B cell (primary cell): ENCODE results near the gene LARGE1. TPM values are rescaled to one million over a fixed set of nuclear protein-coding genes. Genes with fewer than 3 reads are reported as not detected.

Experiments used
- ATAC-seq: fragments of 200-7000 bp; cut with Tn5 transposase; one replicate; pipeline ENCODE4 v1.10.0; 2021; ENCODE audit warnings: low read depth, mild to moderate bottlenecking, moderate number of reproducible peaks, moderate library complexity
- CTCF ChIA-PET: fragments of 350-600 bp; sonication (Branson Sonifier 250); formaldehyde crosslinking; loops from one replicate; lab custom pipeline; 2021; ENCODE audit warnings: antibody characterized with exemption, inconsistent platforms; lab: Charles Lee
- POLR2A ChIA-PET: fragments of 350-600 bp; sonication (Branson Sonifier 250); formaldehyde crosslinking; loops from one replicate; lab custom pipeline; 2021; ENCODE audit warnings: antibody characterized with exemption; lab: Charles Lee
- DNase-seq: peaks from one replicate; pipeline ENCODE4 v3.0.0; 2013
- H2AFZ ChIP-seq: 2 replicates; pipeline ENCODE4 v1.6.1; 2012; ENCODE audit warnings: mild to moderate bottlenecking, low read depth, low read length; ENCODE audit not compliant: insufficient read depth, poor library complexity, severe bottlenecking
- H3K27ac ChIP-seq, 2 donors: 1 replicate in 1 of 2; 2 replicates in 1 of 2; pipeline ENCODE4 v1.5.1; 2012 to 2013; ENCODE audit warnings: low read length in 2 of 2, mild to moderate bottlenecking in 2 of 2, moderate library complexity in 1 of 2
- H3K27me3 ChIP-seq, 4 experiments: fragments of 200-600 bp in 1 of 4; sonication (generic) in 1 of 4; replicated peaks in 1 of 4; 1 replicate in 2 of 4; 2 replicates in 2 of 4; pipeline versions ENCODE4 v1.6.1 to v1.7.0; 2013 to 2016; ENCODE audit warnings: low read length in 3 of 4, mild to moderate bottlenecking in 2 of 4, mixed read lengths in 1 of 4, moderate library complexity in 1 of 4; ENCODE audit not compliant: insufficient read depth in 4 of 4, control insufficient read depth in 3 of 4; ENCODE audit errors: control extremely low read depth in 1 of 4
- H3K36me3 ChIP-seq, 2 experiments: replicated peaks in 1 of 2; 1 replicate in 1 of 2; 2 replicates in 1 of 2; pipeline versions ENCODE4 v1.6.1 to v1.7.1; 2013; ENCODE audit warnings: low read length in 1 of 2; ENCODE audit not compliant: insufficient read depth in 2 of 2, control insufficient read depth in 1 of 2; ENCODE audit errors: control extremely low read depth in 1 of 2, extremely low read depth in 1 of 2
- H3K4me1 ChIP-seq, 2 donors: fragments of 200-600 bp in 1 of 2; sonication (generic) in 1 of 2; 1 replicate in 1 of 2; 2 replicates in 1 of 2; pipeline versions ENCODE4 v1.5.1 to v1.6.1; 2013 to 2017; ENCODE audit warnings: low read length in 2 of 2; ENCODE audit not compliant: control insufficient read depth in 2 of 2, insufficient read depth in 2 of 2
- H3K4me2 ChIP-seq: replicated peaks from 2 replicates; pipeline ENCODE3; 2012; ENCODE audit warnings: mild to moderate bottlenecking, low read depth, low read length; ENCODE audit not compliant: poor library complexity, severe bottlenecking
- H3K4me3 ChIP-seq, 5 experiments: fragments of 200-600 bp in 1 of 5; sonication (generic) in 1 of 5; 1 replicate in 3 of 5; 2 replicates in 2 of 5; pipeline versions ENCODE4 v1.5.1 to v1.7.0; 2011 to 2016; ENCODE audit warnings: low read length in 4 of 5, mild to moderate bottlenecking in 4 of 5, low read depth in 2 of 5, control low read depth in 1 of 5, moderate library complexity in 1 of 5; ENCODE audit not compliant: insufficient read depth in 1 of 5; ENCODE audit errors: control extremely low read depth in 1 of 5, extremely low read depth in 1 of 5
- H3K79me2 ChIP-seq: fragments of 200-600 bp; sonication (generic); one replicate; pipeline ENCODE4 v1.6.0; 2016; ENCODE audit warnings: low read length; ENCODE audit not compliant: control insufficient read depth, insufficient read depth
- H3K9ac ChIP-seq: fragments of 200-600 bp; sonication (generic); 2 replicates; pipeline ENCODE4 v1.6.1; 2017; ENCODE audit warnings: mild to moderate bottlenecking, low read length, moderate library complexity
- H3K9me3 ChIP-seq, 3 donors: one replicate each; pipeline versions ENCODE4 v1.6.1 to v1.7.1; 2013; ENCODE audit warnings: low read length in 2 of 3; ENCODE audit not compliant: control insufficient read depth in 2 of 3, insufficient read depth in 1 of 3; ENCODE audit errors: control extremely low read depth in 1 of 3
- H4K20me1 ChIP-seq: 2 replicates; pipeline ENCODE4 v1.6.0; 2012; ENCODE audit warnings: mild to moderate bottlenecking, low read length; ENCODE audit not compliant: insufficient read depth, control insufficient read depth, poor library complexity, severe bottlenecking
- H3K27ac Mint-ChIP-seq: one replicate; pipeline ENCODE4 v1.8.0; 2021; ENCODE audit warnings: mixed read lengths
- H3K27me3 Mint-ChIP-seq: one replicate; pipeline ENCODE4 v1.8.0; 2021; ENCODE audit warnings: mixed read lengths
- H3K4me1 Mint-ChIP-seq: one replicate; pipeline ENCODE4 v1.8.0; 2021; ENCODE audit warnings: mixed read lengths
- H3K4me3 Mint-ChIP-seq: one replicate; pipeline ENCODE4 v1.8.0; 2021; ENCODE audit warnings: mixed read lengths
- H3K9me3 Mint-ChIP-seq: one replicate; pipeline ENCODE4 v1.8.0; 2022; ENCODE audit warnings: mixed read lengths; ENCODE audit not compliant: insufficient read depth
- CTCF ChIP-seq: fragments of 200-600 bp; IDR thresholded peaks from one replicate; pipeline ENCODE4 v1.8.0; 2022; ENCODE audit warnings: antibody characterized with exemption, mild to moderate bottlenecking
- EZH2 ChIP-seq: IDR thresholded peaks from 2 replicates; pipeline ENCODE4 v1.6.1; 2012; ENCODE audit warnings: borderline replicate concordance, low read depth, mild to moderate bottlenecking, moderate library complexity, low read length; ENCODE audit not compliant: insufficient read depth, poor library complexity, severe bottlenecking
- WGBS: methylation state at CpG from one replicate; pipeline ENCODE4 v1.1.5; 2013; ENCODE audit warnings: missing lambda C conversion rate; ENCODE audit not compliant: insufficient coverage; 5-methylcytosine and 5-hydroxymethylcytosine counted together
- intact Hi-C: fragments of 100-400 bp; cut with micrococcal nuclease; formaldehyde crosslinking; loops from one replicate; pipeline ENCODE4 v1.10.0; 2022
- polyA plus RNA-seq: library from polyadenylated mRNA; depleted of rRNA; stranded (reverse); fragments of >200 nt; gene quantifications from 2 replicates; pipeline ENCODE4 v1.2.3, GENCODE V29; 2012
- small RNA-seq: library from RNA; depleted of rRNA; stranded (forward); fragments of <200 nt; gene quantifications from one replicate; pipeline ENCODE3, GENCODE V24; 2012; ENCODE audit warnings: low replicate concordance, low read depth; ENCODE audit not compliant: insufficient read length
- total RNA-seq, 2 donors: library from RNA; stranded (reverse); fragments of 120-200 nt in 1 of 2; gene quantifications; 1 replicate in 1 of 2; 2 replicates in 1 of 2; pipeline versions ENCODE4 v1.2.3 to v1.2.4, GENCODE V29; 2013 to 2022

The LARGE1 gene
- total and polyA plus RNA-seq, 2 donors (not counting 1 experiment from before 2014, with no cell fraction given): 20.7 to 82.0 TPM

DNA sequence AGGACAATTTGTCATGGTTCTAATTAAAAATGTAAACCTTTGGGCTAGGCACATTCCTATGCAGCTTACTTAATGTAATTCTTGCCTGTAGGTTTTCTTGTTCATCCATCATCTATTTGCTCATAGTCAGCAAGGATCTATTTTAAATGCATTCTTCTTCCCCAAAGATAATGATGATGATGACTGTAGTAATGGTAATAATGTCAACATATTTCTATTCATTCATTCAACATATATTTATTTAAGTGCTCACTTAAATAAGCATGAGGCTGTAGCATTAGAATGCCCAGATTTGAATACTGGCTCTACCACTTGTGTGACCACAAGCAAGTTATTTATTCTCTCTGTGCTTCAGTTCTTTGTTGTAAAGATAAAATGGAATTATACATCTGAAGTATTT, 692.5 kb downstream of the LARGE1 start:
- no peaks in the 10 kb centered on the region for H3K79me2 ChIP-seq
- Mint-ChIP-seq H3K27ac (no peak overlapping the region), H3K4me1 (no peaks in the 10 kb centered on the region), H3K4me3 (no peak overlapping the region), H3K27me3 (no peaks in the 10 kb centered on the region), H3K9me3 (peaks cover 9% of the 10 kb centered on the region)
- peaks cover 0 to 4% (median 0%) of the 10 kb centered on the region in 4 experiments for H3K27me3 ChIP-seq
- TF ChIP-seq EZH2 (no peak), CTCF (no peak)
- no peak overlapping the region for H3K27ac ChIP-seq
- H3K4me1 ChIP-seq: no peaks in the 10 kb centered on the region
- ATAC-seq (no peak), DNase-seq (no peak)
- H3K4me3 ChIP-seq: no peak overlapping the region
- no peak overlapping the region for H3K9ac ChIP-seq
- no peak overlapping the region for H2AFZ ChIP-seq
- no peaks in the 10 kb centered on the region for H4K20me1 ChIP-seq
- no peak overlapping the region for H3K4me2 ChIP-seq
- intact Hi-C loops: no loop called here
- no peaks in the 10 kb centered on the region for H3K36me3 ChIP-seq
- ChIA-PET CTCF (interaction anchor here (0.9 to 1.3 kb wide), 3 partner anchors 15 to 209 kb away, joined by 3 to 5 read pairs (median 4); no protein-coding TSS in a partner anchor), POLR2A (no interaction called here)
- peaks cover 3 to 38% (median 6%) of the 10 kb centered on the region in 3 donors for H3K9me3 ChIP-seq

GRCh38 chr22:33224841-33225240, 695.4 kb downstream of the LARGE1 start:
- H3K4me1 Mint-ChIP-seq: peaks cover 2% of the 10 kb centered on the region
- H3K4me1 ChIP-seq: peaks cover 0 to 6% of the 10 kb centered on the region in 2 donors
- ChIA-PET POLR2A (no interaction called here), CTCF (interaction anchor here (1.0 kb wide), 1 partner anchor 85 kb away, joined by 3 read pairs; no protein-coding TSS in a partner anchor)
- no peaks in the 10 kb centered on the region for H4K20me1 ChIP-seq
- no peak overlapping the region for H3K27ac ChIP-seq
- H3K4me3 ChIP-seq: no peak overlapping the region
- H3K27me3 ChIP-seq: peaks cover 0 to 6% (median 0%) of the 10 kb centered on the region in 4 experiments
- peaks cover 3% of the 10 kb centered on the region for H3K9me3 Mint-ChIP-seq
- H3K4me3 Mint-ChIP-seq: no peak overlapping the region
- no peak overlapping the region for H3K9ac ChIP-seq
- no peaks in the 10 kb centered on the region for H3K36me3 ChIP-seq
- ATAC-seq: no peak
- intact Hi-C loops: no loop called here
- WGBS: 85% methylated on average over 4 of the region's 4 CpGs
- peaks cover 10% of the 10 kb centered on the region for H3K79me2 ChIP-seq
- H3K4me2 ChIP-seq: no peak overlapping the region
- H3K27ac Mint-ChIP-seq: no peak overlapping the region
- H3K9me3 ChIP-seq: peaks cover 2 to 17% (median 3%) of the 10 kb centered on the region in 3 donors
- DNase-seq: no peak
- TF ChIP-seq EZH2 (no peak), CTCF (no peak)
- no peaks in the 10 kb centered on the region for H3K27me3 Mint-ChIP-seq
- no peak overlapping the region for H2AFZ ChIP-seq

Small RNA genes within 50 kb of the gene (small RNA-seq; reads per million reads assigned to genes)
- gene MIR4764 (not detected), gene SNORA50B (not detected)
